ENCODE results near the gene SLC40A1.

Gene SLC40A1

GRCh38 chr2:189624648-189625355 is 44.2 kb upstream of the SLC40A1 start:
- TF ChIP-seq CTCF (conservative IDR thresholded peaks at IDR 0.05; ENCODE audit: low read depth): no peak
- CTCF ChIA-PET: interaction anchor here (0.7 kb wide), 1 partner anchor 24 kb away, joined by 4 read pairs; no protein-coding TSS in a partner anchor
- POLR2A ChIA-PET (ENCODE audit: low non-redundant PET): no interaction called here
- peak; percentile 6 for DNase-seq (ENCODE audit: low spot score)
- H3K27ac ChIP-seq: no peak overlapping the region

DNA sequence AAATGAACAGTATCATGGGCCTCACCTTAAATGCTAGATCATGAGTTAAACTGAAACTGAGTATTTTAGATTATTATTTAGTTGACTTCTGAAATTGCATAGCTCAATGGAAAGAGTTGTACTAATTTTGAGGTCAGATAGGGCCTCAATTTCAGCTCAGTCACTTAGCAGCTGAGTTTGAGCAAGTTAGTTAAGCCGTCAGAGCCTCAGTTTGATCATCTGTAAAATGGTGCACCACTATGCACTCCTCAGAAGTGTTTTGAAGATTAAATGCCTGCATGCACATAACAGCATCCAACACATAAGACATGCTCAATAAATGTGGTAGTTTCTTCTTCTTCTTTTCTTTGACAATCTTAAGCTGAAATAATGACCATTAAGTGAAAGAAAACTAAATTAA is 42.5 kb upstream of the SLC40A1 start:
- H3K27ac ChIP-seq: no peak overlapping the region
- CTCF ChIA-PET: interaction anchor here (0.6 kb wide), 1 partner anchor 52 kb away, joined by 3 read pairs; no protein-coding TSS in a partner anchor
- TF ChIP-seq CTCF (conservative IDR thresholded peaks at IDR 0.05; ENCODE audit: low read depth): no peak
- no peak for DNase-seq (ENCODE audit: low spot score)
- POLR2A ChIA-PET (ENCODE audit: low non-redundant PET): no interaction called here

- TF ChIP-seq CTCF (conservative IDR thresholded peaks at IDR 0.05; ENCODE audit: low read depth): no peak
- no peak overlapping the region for H3K27ac ChIP-seq
- ChIA-PET POLR2A (ENCODE audit: low non-redundant PET) (no interaction called here), CTCF (no interaction called here)
- no peak for DNase-seq (ENCODE audit: low spot score)
Measured at GRCh38 chr2:189621781-189622180, 41.2 kb upstream of the SLC40A1 start.

DNA sequence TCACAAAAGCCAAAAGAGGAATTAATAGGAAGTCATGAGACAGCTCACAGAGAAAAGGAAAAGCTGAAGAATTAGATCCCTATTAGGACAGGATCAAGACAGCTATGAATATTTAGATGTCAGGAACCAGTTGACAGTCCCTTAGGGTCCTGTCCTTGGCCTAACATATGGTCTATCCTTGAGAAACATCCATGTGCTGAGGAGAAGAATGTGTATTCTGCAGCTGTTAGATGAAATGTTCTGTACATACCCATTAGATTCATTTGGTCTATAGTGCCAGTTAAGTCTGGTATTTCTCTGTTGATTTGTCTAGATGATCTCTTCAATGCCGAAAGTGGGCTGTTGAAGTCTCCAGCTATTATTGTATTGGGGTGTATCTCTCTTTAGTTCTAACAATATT is 37.6 kb upstream of the SLC40A1 start:
- DNase-seq (ENCODE audit: low spot score): no peak
- ChIA-PET CTCF (interaction anchor here (0.5 kb wide), 1 partner anchor 10 kb away, joined by 3 read pairs; no protein-coding TSS in a partner anchor), POLR2A (ENCODE audit: low non-redundant PET) (no interaction called here)
- no peak overlapping the region for H3K27ac ChIP-seq
- no peak for TF ChIP-seq CTCF (conservative IDR thresholded peaks at IDR 0.05; ENCODE audit: low read depth)

DNA sequence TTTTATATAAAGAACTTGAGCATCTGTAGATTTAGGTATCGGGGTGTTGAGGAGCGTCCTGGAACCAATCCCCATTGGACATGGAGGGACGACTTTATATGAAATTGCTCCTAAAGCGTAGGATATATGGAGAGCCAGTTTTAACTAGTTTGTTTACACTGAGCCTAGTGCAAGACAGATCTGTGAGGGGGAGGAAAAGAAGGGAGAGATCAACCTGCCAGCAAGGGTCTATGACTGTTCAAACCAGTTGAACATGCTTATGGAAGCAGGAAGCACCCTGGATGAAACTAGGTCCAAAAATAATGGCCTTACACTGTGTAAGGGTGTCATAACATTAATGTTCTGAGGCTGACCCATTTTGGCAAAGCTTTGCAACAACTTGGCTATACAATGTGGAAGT is 34.0 kb upstream of the SLC40A1 start:
- H3K27ac ChIP-seq: no peak overlapping the region
- ChIA-PET CTCF (no interaction called here), POLR2A (ENCODE audit: low non-redundant PET) (no interaction called here)
- no peak for TF ChIP-seq CTCF (conservative IDR thresholded peaks at IDR 0.05; ENCODE audit: low read depth)
- no peak for DNase-seq (ENCODE audit: low spot score)

GRCh38 chr2:189613650-189614420 is 33.2 kb upstream of the SLC40A1 start:
- CTCF ChIA-PET: no interaction called here
- POLR2A ChIA-PET (ENCODE audit: low non-redundant PET): no interaction called here
- no peak for DNase-seq (ENCODE audit: low spot score)
- no peak for TF ChIP-seq CTCF (conservative IDR thresholded peaks at IDR 0.05; ENCODE audit: low read depth)
- H3K27ac ChIP-seq: no peak overlapping the region

All from RWPE1 (cell line).